ENCODE measurements around the gene CHID1.

DNA sequence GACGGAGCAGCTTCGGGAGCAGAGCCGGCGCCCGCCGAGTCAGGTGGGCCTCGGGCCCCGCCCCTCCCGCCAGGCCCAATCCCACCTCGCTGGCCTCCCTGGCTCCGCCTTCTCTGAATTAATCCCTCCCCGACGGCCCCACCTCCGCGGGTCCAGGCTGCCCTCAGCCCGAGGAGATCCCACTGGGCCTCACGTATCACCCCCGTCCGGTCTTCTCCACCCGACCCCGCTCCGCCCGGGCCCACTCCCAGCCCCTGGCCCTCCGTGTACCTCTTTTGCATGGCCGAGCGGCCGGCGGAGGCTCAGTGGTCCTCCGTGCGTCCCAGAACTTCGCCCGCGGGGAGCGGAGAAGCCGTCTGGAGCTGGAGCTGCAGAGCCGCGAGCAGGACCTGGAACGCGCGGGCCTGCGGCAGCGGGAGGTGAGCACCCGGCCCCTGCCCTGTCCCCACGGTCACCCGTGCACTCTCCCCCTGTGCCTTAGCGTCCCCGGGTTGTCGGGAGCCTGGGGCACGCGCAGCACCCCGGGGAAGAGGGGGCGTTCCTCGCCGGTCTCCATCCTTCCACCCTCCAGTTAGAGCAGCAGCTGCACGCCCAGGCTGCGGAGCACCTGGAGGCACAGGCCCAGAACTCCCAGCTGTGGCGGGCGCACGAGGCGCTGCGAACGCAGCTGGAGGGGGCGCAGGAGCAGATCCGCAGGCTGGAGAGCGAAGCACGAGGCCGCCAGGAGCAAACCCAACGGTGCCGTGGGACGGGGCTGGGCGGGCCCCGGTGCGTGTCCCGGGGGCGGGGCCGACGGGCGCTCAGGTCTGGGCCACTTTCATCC, 80.1 kb downstream of the CHID1 start:
- TF ChIP-seq POLR2A (IDR thresholded peaks at IDR 0.05) = no peak
- TF ChIP-seq, protein P1, sequence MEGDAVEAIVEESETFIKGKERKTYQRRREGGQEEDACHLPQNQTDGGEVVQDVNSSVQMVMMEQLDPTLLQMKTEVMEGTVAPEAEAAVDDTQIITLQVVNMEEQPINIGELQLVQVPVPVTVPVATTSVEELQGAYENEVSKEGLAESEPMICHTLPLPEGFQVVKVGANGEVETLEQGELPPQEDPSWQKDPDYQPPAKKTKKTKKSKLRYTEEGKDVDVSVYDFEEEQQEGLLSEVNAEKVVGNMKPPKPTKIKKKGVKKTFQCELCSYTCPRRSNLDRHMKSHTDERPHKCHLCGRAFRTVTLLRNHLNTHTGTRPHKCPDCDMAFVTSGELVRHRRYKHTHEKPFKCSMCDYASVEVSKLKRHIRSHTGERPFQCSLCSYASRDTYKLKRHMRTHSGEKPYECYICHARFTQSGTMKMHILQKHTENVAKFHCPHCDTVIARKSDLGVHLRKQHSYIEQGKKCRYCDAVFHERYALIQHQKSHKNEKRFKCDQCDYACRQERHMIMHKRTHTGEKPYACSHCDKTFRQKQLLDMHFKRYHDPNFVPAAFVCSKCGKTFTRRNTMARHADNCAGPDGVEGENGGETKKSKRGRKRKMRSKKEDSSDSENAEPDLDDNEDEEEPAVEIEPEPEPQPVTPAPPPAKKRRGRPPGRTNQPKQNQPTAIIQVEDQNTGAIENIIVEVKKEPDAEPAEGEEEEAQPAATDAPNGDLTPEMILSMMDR (IDR thresholded peaks at IDR 0.05) = no peak

Measured in body of pancreas (tissue), 4 donors.